ENCODE results near the gene ADAMTS12.
"Not testable (repeated sequence)": the region's sequence is repeated elsewhere in the genome, so short reads cannot be mapped to it uniquely, and the experiment has no call there.

ADAMTS12 gene

GRCh38 chr5:33885679-33886078 lies 6.1 kb downstream of the ADAMTS12 start:
- no peaks in the 10 kb centered on the region for H4K20me1 ChIP-seq
- no peak for TF ChIP-seq Cebpa-rat (IDR thresholded peaks at IDR 0.05)
- no peaks in the 10 kb centered on the region for H3K36me3 ChIP-seq
- H3K27ac ChIP-seq = no peak overlapping the region
- no peaks in the 10 kb centered on the region for H3K4me1 ChIP-seq
- H3K27me3 ChIP-seq = peaks cover 5% of the 10 kb centered on the region
- H3K9me3 ChIP-seq = no peaks in the 10 kb centered on the region
- H3K4me2 ChIP-seq = no peak overlapping the region
- no peak overlapping the region for H3K9ac ChIP-seq
- H3K4me3 ChIP-seq = no peak overlapping the region

- Histone ChIP-seq H3K9me3 (no peaks in the 10 kb centered on the region), H3K36me3 (no peaks in the 10 kb centered on the region), H4K20me1 (no peaks in the 10 kb centered on the region), H3K27me3 (no peaks in the 10 kb centered on the region), H3K9ac (no peak overlapping the region), H3K27ac (no peak overlapping the region), H3K4me2 (no peak overlapping the region), H3K4me1 (no peaks in the 10 kb centered on the region), H3K4me3 (no peak overlapping the region)
- no peak for TF ChIP-seq Cebpa-rat (IDR thresholded peaks at IDR 0.05)
Measured at GRCh38 chr5:33883482-33883881, 8.3 kb downstream of the ADAMTS12 start.

GRCh38 chr5:33880319-33880718 lies 11.5 kb downstream of the ADAMTS12 start:
- H3K4me1 ChIP-seq = no peaks in the 10 kb centered on the region
- no peaks in the 10 kb centered on the region for H3K27me3 ChIP-seq
- H3K9ac ChIP-seq = no peak overlapping the region
- no peak overlapping the region for H3K4me3 ChIP-seq
- H3K36me3 ChIP-seq = no peaks in the 10 kb centered on the region
- no peaks in the 10 kb centered on the region for H3K9me3 ChIP-seq
- no peak overlapping the region for H3K4me2 ChIP-seq
- H3K27ac ChIP-seq = no peak overlapping the region
- no peaks in the 10 kb centered on the region for H4K20me1 ChIP-seq
- TF ChIP-seq Cebpa-rat (IDR thresholded peaks at IDR 0.05) = no peak

- Histone ChIP-seq H3K9ac (no peak overlapping the region), H3K4me3 (no peak overlapping the region), H3K4me2 (no peak overlapping the region)
Measured at GRCh38 chr5:33877449-33877848, 14.3 kb downstream of the ADAMTS12 start.

GRCh38 chr5:33867241-33867640 lies 24.5 kb downstream of the ADAMTS12 start:
- Histone ChIP-seq H3K9ac (no peak overlapping the region), H3K9me3 (peaks cover 26% of the 10 kb centered on the region), H3K36me3 (no peaks in the 10 kb centered on the region), H3K27me3 (no peaks in the 10 kb centered on the region), H4K20me1 (no peaks in the 10 kb centered on the region), H3K27ac (no peak overlapping the region), H3K4me1 (no peaks in the 10 kb centered on the region), H3K4me2 (no peak overlapping the region), H3K4me3 (no peak overlapping the region)
- TF ChIP-seq Cebpa-rat (IDR thresholded peaks at IDR 0.05) = no peak

More at GRCh38 chr5:33877449-33877848, 14.3 kb downstream of the ADAMTS12 start:
- H3K27ac ChIP-seq = no peak overlapping the region
- no peaks in the 10 kb centered on the region for H3K36me3 ChIP-seq
- no peaks in the 10 kb centered on the region for H3K9me3 ChIP-seq
- H4K20me1 ChIP-seq = no peaks in the 10 kb centered on the region
- H3K4me1 ChIP-seq = no peaks in the 10 kb centered on the region
- H3K27me3 ChIP-seq = no peaks in the 10 kb centered on the region
- TF ChIP-seq Cebpa-rat (IDR thresholded peaks at IDR 0.05) = no peak

- Histone ChIP-seq H3K4me2 (peak overlapping the region; percentile 48), H3K4me1 (peaks cover 14% of the 10 kb centered on the region)
- H4K20me1 ChIP-seq, H3K27me3 ChIP-seq, H3K4me3 ChIP-seq, H3K9ac ChIP-seq, H3K9me3 ChIP-seq, H3K27ac ChIP-seq, H3K36me3 ChIP-seq: not testable (repeated sequence)
Measured at GRCh38 chr5:33859177-33859576, 32.6 kb downstream of the ADAMTS12 start.

GRCh38 chr5:33857037-33857436 lies 34.8 kb downstream of the ADAMTS12 start:
- Histone ChIP-seq H3K9me3 (no peaks in the 10 kb centered on the region), H3K27me3 (no peaks in the 10 kb centered on the region), H3K4me3 (no peak overlapping the region), H3K4me2 (no peak overlapping the region), H3K9ac (no peak overlapping the region), H4K20me1 (no peaks in the 10 kb centered on the region), H3K36me3 (no peaks in the 10 kb centered on the region), H3K4me1 (peaks cover 14% of the 10 kb centered on the region), H3K27ac (no peak overlapping the region)
- no peak for TF ChIP-seq Cebpa-rat (IDR thresholded peaks at IDR 0.05)

- Histone ChIP-seq H4K20me1 (no peaks in the 10 kb centered on the region), H3K27me3 (no peaks in the 10 kb centered on the region), H3K4me2 (no peak overlapping the region), H3K36me3 (no peaks in the 10 kb centered on the region), H3K9me3 (no peaks in the 10 kb centered on the region), H3K27ac (no peak overlapping the region), H3K4me3 (no peak overlapping the region), H3K9ac (no peak overlapping the region), H3K4me1 (peaks cover 14% of the 10 kb centered on the region)
- TF ChIP-seq Cebpa-rat (IDR thresholded peaks at IDR 0.05) = no peak
Measured at GRCh38 chr5:33855396-33855795, 36.4 kb downstream of the ADAMTS12 start.

- peaks cover 20% of the 10 kb centered on the region for H3K4me1 ChIP-seq
- H3K36me3 ChIP-seq = no peaks in the 10 kb centered on the region
- no peaks in the 10 kb centered on the region for H3K9me3 ChIP-seq
- no peaks in the 10 kb centered on the region for H4K20me1 ChIP-seq
- no peaks in the 10 kb centered on the region for H3K27me3 ChIP-seq
- H3K4me3 ChIP-seq = no peak overlapping the region
- H3K4me2 ChIP-seq = no peak overlapping the region
- no peak overlapping the region for H3K27ac ChIP-seq
- no peak overlapping the region for H3K9ac ChIP-seq
- TF ChIP-seq Cebpa-rat (IDR thresholded peaks at IDR 0.05) = no peak
Measured at GRCh38 chr5:33854733-33855151, 37.0 kb downstream of the ADAMTS12 start.

- no peaks in the 10 kb centered on the region for H3K27me3 ChIP-seq
- H3K9me3 ChIP-seq = no peaks in the 10 kb centered on the region
- H3K27ac ChIP-seq = no peak overlapping the region
- no peak overlapping the region for H3K9ac ChIP-seq
- peaks cover 5% of the 10 kb centered on the region for H3K4me1 ChIP-seq
- no peaks in the 10 kb centered on the region for H3K36me3 ChIP-seq
- H4K20me1 ChIP-seq = no peaks in the 10 kb centered on the region
- no peak for TF ChIP-seq Cebpa-rat (IDR thresholded peaks at IDR 0.05)
- no peak overlapping the region for H3K4me3 ChIP-seq
- H3K4me2 ChIP-seq = no peak overlapping the region
Measured at GRCh38 chr5:33852837-33853236, 39.0 kb downstream of the ADAMTS12 start.

- Histone ChIP-seq H3K27ac (no peak overlapping the region), H3K9me3 (no peaks in the 10 kb centered on the region), H3K36me3 (no peaks in the 10 kb centered on the region), H4K20me1 (no peaks in the 10 kb centered on the region), H3K4me2 (no peak overlapping the region), H3K9ac (no peak overlapping the region), H3K27me3 (no peaks in the 10 kb centered on the region), H3K4me1 (peaks cover 5% of the 10 kb centered on the region), H3K4me3 (no peak overlapping the region)
- TF ChIP-seq Cebpa-rat (IDR thresholded peaks at IDR 0.05) = no peak
Measured at GRCh38 chr5:33852319-33852718, 39.5 kb downstream of the ADAMTS12 start.
